ENCODE data around the gene SLC26A8.

Gene SLC26A8

DNA sequence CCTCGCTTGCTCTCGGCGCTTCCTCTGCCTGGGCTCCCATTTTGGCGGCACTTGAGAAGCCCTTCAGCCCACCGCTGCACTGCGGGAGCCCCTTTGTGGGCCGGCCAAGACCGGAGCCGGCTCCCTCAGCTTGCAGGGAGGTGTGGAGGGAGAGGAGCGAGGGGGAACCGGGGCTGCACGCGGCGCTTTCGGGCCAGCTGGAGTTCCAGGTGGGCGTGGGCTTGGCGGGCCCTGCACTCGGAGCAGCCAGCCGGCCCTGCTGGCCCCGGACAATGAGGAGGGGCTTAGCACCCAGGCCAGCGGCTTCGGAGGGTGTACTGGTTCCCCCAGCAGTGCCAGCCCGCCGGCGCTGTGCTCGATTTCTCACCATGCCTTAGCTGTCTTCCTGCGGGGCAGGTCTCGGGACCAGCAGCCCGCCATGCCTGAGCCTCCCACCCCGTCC, 93.3 kb downstream of the SLC26A8 start:
- no peak overlapping the region for H3K4me3 ChIP-seq (ENCODE audit: control insufficient read depth, low read depth, low read length)
- DNase-seq (ENCODE audit: low read depth) = no peak
- TF ChIP-seq CTCF (IDR thresholded peaks at IDR 0.05; ENCODE audit: control insufficient read depth, insufficient read depth, low read depth, low read length, missing control alignments) = no peak

DNA sequence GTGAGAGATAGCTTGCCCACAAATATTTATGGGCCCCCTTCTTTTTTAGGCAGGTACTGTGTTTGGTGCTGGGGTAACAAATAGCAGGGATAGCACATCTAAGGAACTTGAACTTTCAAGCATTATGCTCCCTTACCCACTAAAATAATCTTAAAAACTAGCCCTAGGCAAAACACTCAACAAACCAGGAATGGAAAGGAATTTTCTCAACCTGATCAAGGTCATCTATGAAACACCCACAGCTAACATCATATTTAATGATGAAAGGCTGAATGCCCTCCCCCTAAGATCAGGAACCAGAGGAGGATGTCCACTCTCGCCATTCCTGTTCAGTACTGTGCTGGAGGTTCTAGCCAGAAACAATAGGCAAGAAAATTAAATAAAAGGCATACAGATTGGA, 94.8 kb downstream of the SLC26A8 start:
- DNase-seq (ENCODE audit: low read depth) = no peak
- no peak overlapping the region for H3K4me3 ChIP-seq (ENCODE audit: control insufficient read depth, low read depth, low read length)
- no peak for TF ChIP-seq CTCF (IDR thresholded peaks at IDR 0.05; ENCODE audit: control insufficient read depth, insufficient read depth, low read depth, low read length, missing control alignments)

DNA sequence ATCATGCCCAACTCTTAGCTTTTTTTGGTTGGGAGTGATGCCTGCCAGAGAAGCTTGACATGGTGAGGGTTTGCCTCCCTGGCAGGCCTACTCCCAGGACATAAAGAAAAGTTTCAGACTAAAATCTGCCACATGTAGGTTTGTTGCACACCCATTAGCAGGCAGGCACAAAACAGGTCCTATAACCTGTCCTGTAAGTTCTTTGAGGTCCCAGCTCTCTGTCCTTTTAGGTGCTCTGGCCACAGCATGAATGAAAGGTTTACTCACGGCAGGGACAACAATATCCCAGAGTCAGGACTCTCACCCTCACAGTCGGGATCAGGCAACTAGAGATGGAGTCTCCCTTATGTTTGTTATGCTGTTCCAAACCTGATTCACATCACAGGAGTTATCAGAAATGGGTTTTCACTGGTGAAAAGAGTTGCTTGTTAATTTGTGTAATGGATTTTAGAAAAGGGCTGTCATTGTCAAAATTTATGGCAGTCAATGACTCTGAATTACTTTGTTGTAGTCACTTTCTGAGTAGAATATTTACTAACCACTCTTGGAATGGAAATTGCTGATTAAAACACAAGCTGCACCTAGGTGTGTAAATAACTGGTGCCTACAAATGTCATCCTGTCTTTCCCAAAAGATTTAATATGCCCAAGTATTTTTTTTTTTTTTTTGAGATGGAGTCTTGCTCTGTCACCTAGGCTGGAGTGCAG, 97.8 kb downstream of the SLC26A8 start:
- H3K4me3 ChIP-seq (ENCODE audit: control insufficient read depth, low read depth, low read length) = no peak overlapping the region
- no peak for DNase-seq (ENCODE audit: low read depth)
- TF ChIP-seq CTCF (IDR thresholded peaks at IDR 0.05; ENCODE audit: control insufficient read depth, insufficient read depth, low read depth, low read length, missing control alignments) = no peak

DNA sequence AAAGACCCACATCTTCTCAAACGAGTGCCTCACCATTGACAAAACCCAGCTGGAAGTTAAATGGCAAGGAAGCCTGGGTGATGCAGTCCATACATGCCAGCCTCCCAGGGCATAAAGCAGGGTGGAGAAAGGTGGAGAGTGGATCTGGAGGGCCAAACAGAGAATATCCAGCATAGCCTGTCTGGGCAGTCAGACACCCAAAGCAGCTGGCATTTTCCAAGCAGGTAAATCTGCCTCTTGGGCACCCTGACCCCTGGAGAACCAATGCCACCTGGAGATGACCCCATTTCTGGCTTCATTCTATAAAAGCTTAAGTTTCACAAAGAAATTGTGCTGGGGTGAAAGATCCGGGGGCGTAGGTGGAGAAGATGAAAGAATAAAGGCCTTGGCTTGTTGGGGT, 98.5 kb downstream of the SLC26A8 start:
- TF ChIP-seq CTCF (IDR thresholded peaks at IDR 0.05; ENCODE audit: control insufficient read depth, insufficient read depth, low read depth, low read length, missing control alignments) = no peak
- no peak overlapping the region for H3K4me3 ChIP-seq (ENCODE audit: control insufficient read depth, low read depth, low read length)
- no peak for DNase-seq (ENCODE audit: low read depth)

DNA sequence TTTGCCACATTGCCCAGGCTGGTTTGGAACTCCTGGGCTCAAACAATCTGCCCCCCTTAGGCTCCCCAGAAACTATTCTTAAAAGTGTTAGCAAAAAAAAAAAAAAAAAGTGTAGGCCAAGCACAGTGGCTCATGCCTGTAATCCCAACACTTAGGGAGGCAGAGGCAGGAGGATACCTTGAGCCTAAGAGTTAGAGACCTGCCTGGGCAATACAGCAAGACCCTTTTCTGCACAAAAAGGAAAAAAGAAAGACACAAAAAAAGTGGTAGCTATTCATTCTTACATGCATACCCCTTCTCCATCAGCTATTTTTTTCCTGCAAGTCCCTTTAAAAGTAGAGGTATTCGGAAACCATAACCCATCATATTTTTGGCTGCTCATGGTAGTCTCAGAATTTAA, 100.3 kb downstream of the SLC26A8 start:
- no peak for TF ChIP-seq CTCF (IDR thresholded peaks at IDR 0.05; ENCODE audit: control insufficient read depth, insufficient read depth, low read depth, low read length, missing control alignments)
- no peak overlapping the region for H3K4me3 ChIP-seq (ENCODE audit: control insufficient read depth, low read depth, low read length)
- no peak for DNase-seq (ENCODE audit: low read depth)

DNA sequence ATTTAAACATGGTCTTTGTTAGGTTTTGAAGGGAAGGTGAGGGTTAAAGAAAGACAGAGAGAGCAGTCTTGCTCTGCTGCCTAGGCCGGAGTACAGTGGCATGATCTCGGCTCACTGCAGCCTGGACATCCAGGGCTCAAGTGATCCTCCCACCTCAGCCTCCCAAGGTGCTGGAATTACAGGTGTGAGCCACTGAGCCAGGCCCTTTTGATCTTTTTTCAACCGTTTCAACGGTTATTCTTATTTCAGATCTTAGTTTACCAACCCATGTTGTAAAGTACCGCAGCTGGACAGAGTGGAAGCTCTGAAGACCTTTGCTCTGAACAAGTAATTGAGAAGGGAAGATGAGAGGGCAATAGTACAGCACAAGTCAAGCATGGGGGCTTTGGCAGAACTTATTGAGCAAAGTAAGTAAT, 102.3 kb downstream of the SLC26A8 start:
- no peak overlapping the region for H3K4me3 ChIP-seq (ENCODE audit: control insufficient read depth, low read depth, low read length)
- no peak for DNase-seq (ENCODE audit: low read depth)
- no peak for TF ChIP-seq CTCF (IDR thresholded peaks at IDR 0.05; ENCODE audit: control insufficient read depth, insufficient read depth, low read depth, low read length, missing control alignments)

All from AG09309 (cell line).